Endothelial cell of umbilical vein (primary cell): ENCODE data around the gene SLC15A3. TPM values are rescaled to one million over a fixed set of nuclear protein-coding genes. Genes with fewer than 3 reads are reported as not detected.

Source experiments
- BruUV-seq: library from RNA; stranded (reverse); fragments of 400-500 nt; replicated peaks from 2 replicates; lab custom pipeline; 2021; lab: Mats Ljungman, UMichigan
- CTCF ChIA-PET: fragments of 300-600, 350-600 bp; sonication (Branson Sonifier 250); formaldehyde crosslinking; loops from one replicate; lab custom pipeline; 2021; ENCODE audit warnings: antibody characterized with exemption, inconsistent platforms; lab: Charles Lee
- POLR2A ChIA-PET: fragments of 300-600, 350-600 bp; sonication (Branson Sonifier 250); formaldehyde crosslinking; loops from one replicate; lab custom pipeline; 2021; ENCODE audit warnings: antibody characterized with exemption, inconsistent platforms; lab: Charles Lee
- DNase-seq: peaks from one replicate; pipeline ENCODE4 v3.0.0-alpha.2; 2011; ENCODE audit warnings: low read depth, low spot score
- FAIRE-seq: peaks from 2 replicates; lab custom pipeline; 2011; peaks lifted over from hg19 to GRCh38; lab: Jason Lieb, UNC
- H2AFZ ChIP-seq: 2 replicates; pipeline ENCODE4 v1.6.0; 2012; ENCODE audit warnings: low read depth, low read length, control low read depth, inconsistent platforms
- H3K27ac ChIP-seq: 2 replicates; pipeline ENCODE4 v1.5.1; 2011; ENCODE audit warnings: low read depth, mild to moderate bottlenecking, control low read depth, low read length, moderate library complexity; ENCODE audit not compliant: insufficient read depth
- H3K27me3 ChIP-seq, 2 experiments: 2 replicates each; pipeline versions ENCODE4 v1.6.0 to v1.6.1; 2011; ENCODE audit warnings: low read length in 2 of 2, mixed read lengths in 1 of 2; ENCODE audit not compliant: control insufficient read depth in 2 of 2, insufficient read depth in 2 of 2
- H3K36me3 ChIP-seq, 2 experiments: 2 replicates in 1 of 2; 3 replicates in 1 of 2; pipeline ENCODE4 v1.5.1; 2011; ENCODE audit warnings: low read length in 2 of 2, mild to moderate bottlenecking in 1 of 2, moderate library complexity in 1 of 2; ENCODE audit not compliant: control insufficient read depth in 2 of 2, insufficient read depth in 2 of 2; ENCODE audit errors: extremely low read depth in 1 of 2
- H3K4me1 ChIP-seq: 3 replicates; pipeline ENCODE4 v1.5.1; 2011; ENCODE audit warnings: mild to moderate bottlenecking, low read length; ENCODE audit not compliant: control insufficient read depth, insufficient read depth; ENCODE audit errors: extremely low read depth
- H3K4me2 ChIP-seq: 2 replicates; pipeline ENCODE4 v1.6.1; 2011; ENCODE audit warnings: low read length, control low read depth, mixed read lengths; ENCODE audit not compliant: insufficient read depth
- H3K4me3 ChIP-seq, 3 experiments: fragments of 200-600 bp in 1 of 3; sonication (generic), shearing (Covaris generic) in 1 of 3; replicated peaks in 1 of 3; 2 replicates each; pipeline ENCODE4 v1.5.1; 2011 to 2016; ENCODE audit warnings: control low read depth in 3 of 3, low read length in 3 of 3, mild to moderate bottlenecking in 2 of 3, inconsistent platforms in 1 of 3, low read depth in 1 of 3, moderate library complexity in 1 of 3; ENCODE audit not compliant: insufficient read depth in 1 of 3
- H3K79me2 ChIP-seq: 2 replicates; pipeline ENCODE4 v1.6.0; 2012; ENCODE audit warnings: low read length, inconsistent platforms; ENCODE audit not compliant: control insufficient read depth, insufficient read depth
- H3K9ac ChIP-seq: replicated peaks from 2 replicates; pipeline ENCODE3; 2011; ENCODE audit warnings: low read length, control low read depth; ENCODE audit not compliant: insufficient read depth; ENCODE audit errors: extremely low read depth
- H3K9me1 ChIP-seq: replicated peaks from 3 replicates; pipeline ENCODE4 v1.6.0; 2011; ENCODE audit warnings: mild to moderate bottlenecking, low read length; ENCODE audit not compliant: control insufficient read depth, insufficient read depth; ENCODE audit errors: extremely low read depth
- H3K9me3 ChIP-seq: replicated peaks from 2 replicates; pipeline ENCODE4 v1.5.1; 2012; ENCODE audit warnings: low read length, inconsistent platforms; ENCODE audit not compliant: control insufficient read depth, insufficient read depth
- H4K20me1 ChIP-seq: replicated peaks from 2 replicates; pipeline ENCODE3; 2011; ENCODE audit warnings: mild to moderate bottlenecking, low read length; ENCODE audit not compliant: control insufficient read depth, insufficient read depth; ENCODE audit errors: extremely low read depth
- EZH2 ChIP-seq: IDR thresholded peaks from 2 replicates; pipeline ENCODE4 v1.6.1; 2012; ENCODE audit warnings: borderline replicate concordance, low read depth, mild to moderate bottlenecking, moderate library complexity, low read length, inconsistent platforms; ENCODE audit not compliant: severe bottlenecking
- FOS ChIP-seq: IDR thresholded peaks from 2 replicates; pipeline ENCODE4 v1.6.1; 2011; ENCODE audit warnings: mild to moderate bottlenecking, low read length, moderate library complexity, borderline replicate concordance; ENCODE audit not compliant: insufficient read depth
- POLR2A ChIP-seq: IDR thresholded peaks from 2 replicates; pipeline ENCODE4 v1.6.1; 2012; ENCODE audit warnings: low read depth, mild to moderate bottlenecking, control low read depth, low read length
- POLR2AphosphoS5 ChIP-seq: IDR thresholded peaks from 2 replicates; pipeline ENCODE4 v1.6.1; 2012; ENCODE audit warnings: low read depth, mild to moderate bottlenecking, control low read depth, low read length, moderate library complexity; ENCODE audit not compliant: insufficient read depth
- dilution Hi-C: fragments of 300-500 bp; cut with MboI; formaldehyde crosslinking; loops from one replicate; pipeline ENCODE4 v1.15.0; 2019; ENCODE audit warnings: low sequenced_read_pairs; ENCODE audit not compliant: extremely low pct_ligation_motif_present
- intact Hi-C: fragments of 100-400 bp; cut with micrococcal nuclease; formaldehyde crosslinking; loops from one replicate; pipeline ENCODE4 v1.10.0; 2022
- polyA plus RNA-seq, 4 experiments: library from polyadenylated mRNA; depleted of rRNA in 3 of 4; stranded (reverse) in 3 of 4; unstranded in 1 of 4; fragments of >200 nt; gene quantifications; 2 replicates each; pipeline versions ENCODE4 v1.2.1 to v1.2.3, GENCODE V29; 2011 to 2012; ENCODE audit warnings: missing spikeins in 1 of 4
- total RNA-seq: library from RNA; stranded (reverse); gene quantifications from 2 replicates; pipeline ENCODE4 v1.2.3, GENCODE V29; 2021
- TF ChIP-seq, protein P1 (sequence below), 2 donors: IDR thresholded peaks; 1 replicate in 1 of 2; 2 replicates in 1 of 2; pipeline ENCODE4 v1.5.1; 2011; ENCODE audit warnings: low read length in 2 of 2, mild to moderate bottlenecking in 2 of 2, moderate library complexity in 2 of 2, control low read depth in 1 of 2, inconsistent platforms in 1 of 2, low read depth in 1 of 2; ENCODE audit not compliant: insufficient read depth in 1 of 2; ENCODE audit errors: extremely low read depth in 1 of 2

The SLC15A3 gene
- total and polyA plus RNA-seq, 2 donors (not counting 3 experiments of a cell fraction or from before 2014, with no cell fraction given) = 3.3 to 4.4 TPM

- H4K20me1 ChIP-seq = no peaks in the 10 kb centered on the region
- no peak overlapping the region for H2AFZ ChIP-seq
- FAIRE-seq (peak; percentile 92), DNase-seq (peak; percentile 81)
- intact Hi-C loops = loop anchor here (1.0 kb wide), 2 partner anchors 68 to 124 kb away; no protein-coding TSS in a partner anchor
- H3K9me1 ChIP-seq = no peaks in the 10 kb centered on the region
- H3K36me3 ChIP-seq = peaks cover 43 to 56% of the 10 kb centered on the region in 2 experiments
- H3K27ac ChIP-seq = peak overlapping the region; percentile 1
- peaks cover 22% of the 10 kb centered on the region for H3K79me2 ChIP-seq
- POLR2A ChIA-PET = interaction anchor here (0.6 to 1.0 kb wide), 3 partner anchors 14 to 68 kb away, joined by 3 to 4 read pairs (median 4); partner anchors contain the start of gene TMEM109
- no peak for TF ChIP-seq EZH2
- TF ChIP-seq, protein P1, sequence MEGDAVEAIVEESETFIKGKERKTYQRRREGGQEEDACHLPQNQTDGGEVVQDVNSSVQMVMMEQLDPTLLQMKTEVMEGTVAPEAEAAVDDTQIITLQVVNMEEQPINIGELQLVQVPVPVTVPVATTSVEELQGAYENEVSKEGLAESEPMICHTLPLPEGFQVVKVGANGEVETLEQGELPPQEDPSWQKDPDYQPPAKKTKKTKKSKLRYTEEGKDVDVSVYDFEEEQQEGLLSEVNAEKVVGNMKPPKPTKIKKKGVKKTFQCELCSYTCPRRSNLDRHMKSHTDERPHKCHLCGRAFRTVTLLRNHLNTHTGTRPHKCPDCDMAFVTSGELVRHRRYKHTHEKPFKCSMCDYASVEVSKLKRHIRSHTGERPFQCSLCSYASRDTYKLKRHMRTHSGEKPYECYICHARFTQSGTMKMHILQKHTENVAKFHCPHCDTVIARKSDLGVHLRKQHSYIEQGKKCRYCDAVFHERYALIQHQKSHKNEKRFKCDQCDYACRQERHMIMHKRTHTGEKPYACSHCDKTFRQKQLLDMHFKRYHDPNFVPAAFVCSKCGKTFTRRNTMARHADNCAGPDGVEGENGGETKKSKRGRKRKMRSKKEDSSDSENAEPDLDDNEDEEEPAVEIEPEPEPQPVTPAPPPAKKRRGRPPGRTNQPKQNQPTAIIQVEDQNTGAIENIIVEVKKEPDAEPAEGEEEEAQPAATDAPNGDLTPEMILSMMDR (IDR thresholded peaks at IDR 0.05; ENCODE audit: extremely low read depth in 1 of 2, insufficient read depth in 1 of 2, low read depth in 1 of 2, low read length in 2 of 2) = peak; percentile 85 to 94
- H3K4me2 ChIP-seq = no peak overlapping the region
- H3K9ac ChIP-seq = no peak overlapping the region
- dilution Hi-C loops = no loop called here
- no peaks in the 10 kb centered on the region for H3K9me3 ChIP-seq
- CTCF ChIA-PET = interaction anchor here (0.6 to 13.1 kb wide), 56 partner anchors 8 to 551 kb away, joined by 3 to 300 read pairs (median 5); partner anchors contain the start of genes PTGDR2, TMEM109, TMEM132A and ZP1
- H3K27me3 ChIP-seq = no peaks in the 10 kb centered on the region
- BruUV-seq = no TSS peak
- peaks cover 2% of the 10 kb centered on the region for H3K4me1 ChIP-seq
- H3K4me3 ChIP-seq = no peak overlapping the region
These were observed 52.7 kb downstream of the SLC15A3 start for GRCh38 chr11:60899046-60899936.

DNA sequence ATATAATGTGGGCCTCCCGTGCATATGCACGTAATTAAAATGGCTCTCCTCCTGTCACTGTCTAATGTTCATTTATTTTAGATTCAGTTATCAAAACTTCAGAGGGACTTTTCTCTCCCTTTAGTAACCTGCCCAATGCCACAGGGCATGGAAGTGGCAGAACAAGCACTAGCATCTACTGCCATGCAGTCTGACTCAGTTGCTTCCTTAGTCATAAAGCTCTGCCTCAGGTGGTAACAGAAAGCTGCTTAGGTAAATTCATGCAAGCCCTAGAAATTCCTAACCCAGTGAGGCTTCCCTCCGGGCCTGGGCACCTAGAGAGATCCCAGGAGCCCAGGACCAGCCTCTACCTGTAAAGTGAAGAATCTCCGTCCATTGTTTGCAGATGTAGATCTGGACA, 54.5 kb downstream of the SLC15A3 start:
- CTCF ChIA-PET = interaction anchor here (13.1 kb wide), 1 partner anchor 68 kb away, joined by 300 read pairs; no protein-coding TSS in a partner anchor
- intact Hi-C loops (no loop called here), dilution Hi-C loops (no loop called here)
- no peak for FAIRE-seq
- DNase-seq = no peak
- H3K9ac ChIP-seq = no peak overlapping the region
- no peak overlapping the region for H3K4me3 ChIP-seq
- POLR2A ChIA-PET = interaction anchor here (0.6 kb wide), 1 partner anchor 58 kb away, joined by 8 read pairs; no protein-coding TSS in a partner anchor
- H2AFZ ChIP-seq = no peak overlapping the region
- H3K27me3 ChIP-seq = no peaks in the 10 kb centered on the region
- no peaks in the 10 kb centered on the region for H3K4me1 ChIP-seq
- no peaks in the 10 kb centered on the region for H4K20me1 ChIP-seq
- H3K9me3 ChIP-seq = no peaks in the 10 kb centered on the region
- BruUV-seq = no TSS peak
- peaks cover 35 to 47% of the 10 kb centered on the region in 2 experiments for H3K36me3 ChIP-seq
- H3K79me2 ChIP-seq = peaks cover 4% of the 10 kb centered on the region
- no peak for TF ChIP-seq POLR2AphosphoS5
- no peak for TF ChIP-seq EZH2
- no peak for TF ChIP-seq POLR2A
- TF ChIP-seq FOS = no peak
- H3K9me1 ChIP-seq = no peaks in the 10 kb centered on the region
- no peak overlapping the region for H3K4me2 ChIP-seq
- H3K27ac ChIP-seq = no peak overlapping the region
